Memory B cell (primary cell): ENCODE results near the gene RBM38.
A peak's percentile ranks its signal among the peaks of the same experiment; 100 is the strongest.
"Not testable (repeated sequence)": the region's sequence is repeated elsewhere in the genome, so short reads cannot be mapped to it uniquely, and the experiment has no call there.

Source experiments
- ATAC-seq: fragments of 150-1000 bp; cut with Tn5 transposase; 2 replicates; pipeline ENCODE4 v1.10.0; 2021; ENCODE audit warnings: low read depth, mild to moderate bottlenecking, moderate library complexity
- DNase-seq, 2 donors: peaks; one replicate each; pipeline ENCODE4 v3.0.0; 2022; ENCODE audit warnings: low spot score in 2 of 2
- H3K27ac Mint-ChIP-seq: one replicate; pipeline ENCODE4 v1.8.0; 2022; ENCODE audit warnings: mild to moderate bottlenecking, moderate library complexity, mixed read lengths
- H3K27me3 Mint-ChIP-seq: one replicate; pipeline ENCODE4 v1.8.0; 2022; ENCODE audit warnings: mixed read lengths
- H3K36me3 Mint-ChIP-seq: one replicate; pipeline ENCODE4 v1.8.0; 2022; ENCODE audit warnings: mild to moderate bottlenecking, mixed read lengths
- H3K4me1 Mint-ChIP-seq: one replicate; pipeline ENCODE4 v1.8.0; 2022; ENCODE audit warnings: mixed read lengths
- H3K4me3 Mint-ChIP-seq: one replicate; pipeline ENCODE4 v1.8.0; 2022; ENCODE audit warnings: mild to moderate bottlenecking, moderate library complexity, mixed read lengths
- H3K9me3 Mint-ChIP-seq: one replicate; pipeline ENCODE4 v1.8.0; 2022; ENCODE audit warnings: mixed read lengths

RBM38 gene

DNA sequence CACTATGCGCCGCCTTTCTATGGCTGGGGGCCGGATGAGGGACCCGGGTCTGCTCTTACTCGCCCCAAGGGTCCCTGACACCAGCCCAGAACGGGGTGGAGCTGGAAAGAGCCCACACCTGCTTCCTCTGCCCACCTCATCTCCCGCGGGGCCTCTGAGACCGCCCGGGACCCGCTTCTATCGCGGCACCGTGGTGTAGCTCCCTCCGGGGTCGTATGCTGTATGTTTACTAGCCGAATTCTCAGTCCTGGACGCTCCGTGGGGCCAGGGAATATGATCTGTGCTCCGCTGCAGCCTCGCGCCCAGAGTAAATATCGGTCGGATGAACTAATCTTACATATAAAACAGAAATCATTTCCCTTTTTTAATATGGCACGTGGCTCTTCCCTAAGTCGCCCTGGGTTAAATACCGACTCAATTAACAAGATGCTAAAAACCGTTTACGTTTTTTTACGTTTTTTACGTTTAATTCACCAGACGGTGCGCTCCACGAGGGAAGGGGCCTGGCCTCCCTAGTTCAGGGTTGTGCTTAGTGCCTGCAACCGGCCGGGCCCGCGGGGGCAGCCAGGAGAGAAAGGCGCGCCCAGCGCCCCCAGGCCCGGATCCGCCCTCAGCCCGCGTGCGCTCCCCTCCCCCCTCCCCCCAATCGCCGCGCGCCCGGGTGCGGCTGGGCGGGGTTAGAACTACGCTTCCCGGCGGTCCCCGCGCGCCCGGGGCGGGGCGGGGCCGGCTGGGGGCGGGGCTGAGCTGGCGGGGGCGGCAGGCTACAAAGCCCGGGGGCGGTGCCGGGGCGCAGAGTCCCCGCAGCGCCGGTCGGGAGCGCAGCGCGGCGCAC lies at the start of gene RBM38:
Gene RBM38, plus strand, starts transcription at position 793 of the 835 bp plus-strand sequence. CDS start 186 bp downstream, outside the sequence.
- peaks cover 24% of the 10 kb centered on the region for H3K36me3 Mint-ChIP-seq
- peak; percentile 60 for ATAC-seq
- peak; percentile 82 to 83 for DNase-seq
- no peaks in the 10 kb centered on the region for H3K9me3 Mint-ChIP-seq
- no peaks in the 10 kb centered on the region for H3K27me3 Mint-ChIP-seq
- peak within 1 kb of the TSS; percentile 92 for H3K4me3 Mint-ChIP-seq
- H3K4me1 Mint-ChIP-seq, result peaks cover 36% of the 10 kb centered on the region
- H3K27ac Mint-ChIP-seq, result peak within 1 kb of the TSS; percentile 99

DNA sequence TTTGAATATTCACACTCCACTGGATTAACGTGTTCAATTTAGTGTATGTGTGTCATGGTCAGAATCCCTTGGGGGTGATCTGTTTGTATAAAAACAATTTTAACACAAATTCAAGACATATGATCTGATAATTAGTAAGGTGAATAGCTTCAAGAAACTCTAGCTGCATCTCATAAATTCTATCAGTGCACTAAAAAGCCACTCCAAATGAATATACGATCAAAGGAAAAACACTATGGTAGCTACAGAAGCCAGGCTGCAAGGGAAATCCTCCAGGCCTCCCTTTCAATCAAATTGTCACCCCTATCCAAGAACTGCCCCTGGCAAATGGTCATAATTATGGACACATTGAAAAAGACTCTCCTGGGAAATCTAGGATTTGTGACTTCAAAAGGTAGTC lies 49.5 kb upstream of the RBM38 start:
- Mint-ChIP-seq H3K4me3 (no peak overlapping the region), H3K36me3 (no peaks in the 10 kb centered on the region), H3K9me3 (no peaks in the 10 kb centered on the region), H3K4me1 (no peaks in the 10 kb centered on the region), H3K27me3 (peaks cover 5% of the 10 kb centered on the region), H3K27ac (no peak overlapping the region)
- DNase-seq (no peak), ATAC-seq (no peak)

DNA sequence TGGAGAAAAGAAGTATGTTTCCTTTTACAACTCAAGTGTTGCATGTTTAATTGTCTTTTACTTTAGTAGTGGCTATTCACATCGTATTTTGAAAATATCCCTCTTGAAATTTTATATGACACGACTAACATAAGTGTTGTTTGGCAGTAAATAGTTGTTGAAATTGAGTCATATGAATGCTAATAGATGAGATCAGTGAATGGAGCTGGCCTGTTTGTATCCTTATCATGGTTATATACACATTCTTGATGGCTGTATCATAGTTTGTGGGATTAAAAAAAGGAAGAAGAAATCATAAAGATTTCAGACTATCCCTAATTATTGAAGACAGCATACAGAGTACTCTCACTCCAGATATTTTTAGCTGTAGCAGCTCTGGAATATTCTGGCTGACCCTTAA lies 48.4 kb upstream of the RBM38 start:
- no peak overlapping the region for H3K4me3 Mint-ChIP-seq
- no peaks in the 10 kb centered on the region for H3K4me1 Mint-ChIP-seq
- DNase-seq, result no peak
- peaks cover 8% of the 10 kb centered on the region for H3K27me3 Mint-ChIP-seq
- no peak overlapping the region for H3K27ac Mint-ChIP-seq
- H3K36me3 Mint-ChIP-seq, result no peaks in the 10 kb centered on the region
- H3K9me3 Mint-ChIP-seq, result no peaks in the 10 kb centered on the region
- no peak for ATAC-seq

DNA sequence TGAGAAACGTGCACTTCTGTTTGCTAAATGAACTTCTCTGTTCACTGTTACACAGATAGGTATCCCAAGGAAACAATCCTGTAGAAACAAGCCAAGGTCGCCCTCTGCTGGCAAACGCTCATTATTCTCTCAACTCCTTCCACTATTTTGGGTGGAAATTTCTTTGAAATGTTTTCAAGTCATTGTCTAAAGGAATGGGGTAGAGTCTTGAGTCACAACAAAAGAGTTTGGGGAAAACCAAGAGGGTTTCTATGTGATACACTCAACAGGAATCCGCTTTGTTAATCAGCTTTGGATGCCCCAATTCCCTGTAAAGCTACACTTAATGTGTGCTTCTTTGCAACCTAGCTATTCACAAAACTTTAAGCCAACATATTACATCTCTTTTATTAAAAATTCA lies 44.7 kb upstream of the RBM38 start:
- no peaks in the 10 kb centered on the region for H3K4me1 Mint-ChIP-seq
- H3K27me3 Mint-ChIP-seq, result peaks cover 6% of the 10 kb centered on the region
- no peak overlapping the region for H3K4me3 Mint-ChIP-seq
- H3K36me3 Mint-ChIP-seq, result no peaks in the 10 kb centered on the region
- H3K9me3 Mint-ChIP-seq, result no peaks in the 10 kb centered on the region
- DNase-seq (peak; percentile 37 to 49), ATAC-seq (peak; percentile 34)
- no peak overlapping the region for H3K27ac Mint-ChIP-seq

DNA sequence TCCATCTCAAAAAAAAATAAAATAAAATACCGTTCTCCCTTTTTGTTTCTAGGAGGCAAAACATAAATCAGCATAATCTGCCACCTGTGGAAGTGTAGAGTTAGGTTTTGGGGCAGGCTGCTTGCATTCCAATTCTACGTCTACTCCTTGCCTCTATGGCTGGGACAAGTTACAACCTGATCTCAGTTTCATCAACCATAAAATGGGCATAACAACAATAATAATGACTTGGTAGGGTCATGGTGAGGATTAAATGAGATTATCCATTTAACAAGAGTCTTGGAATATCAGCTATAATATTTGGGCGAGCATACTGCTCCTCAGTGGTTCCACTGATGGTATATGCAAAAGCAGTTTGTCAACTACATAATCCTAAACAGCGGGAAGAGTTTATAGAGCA lies 43.8 kb upstream of the RBM38 start:
- DNase-seq (no peak), ATAC-seq (no peak)
- H3K9me3 Mint-ChIP-seq, result no peaks in the 10 kb centered on the region
- H3K4me3 Mint-ChIP-seq, result no peak overlapping the region
- peaks cover 6% of the 10 kb centered on the region for H3K27me3 Mint-ChIP-seq
- H3K36me3 Mint-ChIP-seq, result peaks cover 1% of the 10 kb centered on the region
- H3K4me1 Mint-ChIP-seq, result peaks cover 8% of the 10 kb centered on the region
- no peak overlapping the region for H3K27ac Mint-ChIP-seq

DNA sequence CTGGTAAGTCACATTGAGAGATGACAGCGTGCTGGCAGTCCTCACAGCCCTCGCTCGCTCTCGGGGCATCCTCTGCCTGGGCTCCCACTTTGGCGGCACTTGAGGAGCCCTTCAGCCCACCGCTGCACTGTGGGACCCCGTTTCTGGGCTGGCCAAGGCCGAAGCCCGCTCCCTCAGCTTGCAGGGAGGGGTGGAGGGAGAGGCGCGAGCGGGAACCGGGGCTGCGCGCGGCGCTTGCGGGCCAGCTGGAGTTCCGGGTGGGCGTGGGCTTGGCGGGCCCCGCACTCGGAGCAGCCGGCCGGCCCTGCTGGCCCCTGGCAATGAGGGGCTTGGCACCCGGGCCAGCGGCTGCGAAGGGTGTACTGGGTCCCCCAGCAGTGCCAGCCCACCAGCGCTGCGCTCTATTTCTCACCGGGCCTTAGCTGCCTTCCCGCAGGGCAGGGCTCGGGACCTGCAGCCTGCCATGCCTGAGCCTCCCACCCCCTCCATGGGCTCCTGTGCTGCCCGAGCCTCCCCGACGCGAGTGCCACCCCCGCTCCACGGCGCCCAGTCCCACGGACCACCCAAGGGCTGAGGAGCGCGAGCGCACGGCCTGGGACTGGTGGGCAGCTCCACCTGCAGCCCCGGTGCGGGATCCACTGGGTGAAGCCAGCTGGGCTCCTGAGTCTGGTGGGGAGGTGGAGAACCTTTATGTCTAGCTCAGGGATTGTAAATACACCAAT lies 42.8 kb upstream of the RBM38 start:
- ATAC-seq, DNase-seq, H3K9me3 Mint-ChIP-seq, H3K27ac Mint-ChIP-seq, H3K27me3 Mint-ChIP-seq, H3K36me3 Mint-ChIP-seq, H3K4me3 Mint-ChIP-seq: not testable (repeated sequence)
- peaks cover 12% of the 10 kb centered on the region for H3K4me1 Mint-ChIP-seq

DNA sequence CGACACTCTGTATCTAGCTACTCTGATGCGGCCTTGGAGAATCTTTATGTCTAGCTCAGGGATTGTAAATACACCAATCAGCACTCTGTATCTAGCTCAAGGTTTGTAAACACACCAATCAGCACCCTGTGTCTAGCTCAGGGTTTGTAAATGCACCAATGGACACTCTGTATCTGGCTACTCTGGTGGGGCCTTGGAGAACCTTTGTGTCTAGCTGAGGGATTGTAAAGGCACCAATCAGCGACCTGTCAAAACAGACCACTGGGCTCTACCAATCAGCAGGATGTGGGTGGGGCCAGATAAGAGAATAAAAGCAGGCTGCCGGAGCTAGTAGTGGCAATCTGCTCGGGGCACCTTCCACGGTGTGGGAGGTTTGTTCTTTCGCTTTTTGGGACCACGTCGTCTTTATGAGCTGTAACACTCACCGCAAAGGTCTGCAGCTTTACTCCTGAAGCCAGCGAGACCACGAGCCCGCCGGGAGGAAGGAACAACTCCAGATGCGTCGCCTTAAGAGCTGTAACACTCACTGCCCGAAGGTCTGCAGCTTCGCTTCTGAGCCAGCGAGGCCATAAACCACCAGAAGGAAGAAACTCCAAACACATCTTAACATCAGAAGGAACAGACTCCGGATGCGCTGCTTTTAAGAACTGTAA lies 42.1 kb upstream of the RBM38 start:
- not testable (repeated sequence) for H3K36me3 Mint-ChIP-seq, DNase-seq, ATAC-seq, H3K27ac Mint-ChIP-seq, H3K9me3 Mint-ChIP-seq, H3K4me3 Mint-ChIP-seq, H3K27me3 Mint-ChIP-seq
- H3K4me1 Mint-ChIP-seq, result peaks cover 12% of the 10 kb centered on the region

DNA sequence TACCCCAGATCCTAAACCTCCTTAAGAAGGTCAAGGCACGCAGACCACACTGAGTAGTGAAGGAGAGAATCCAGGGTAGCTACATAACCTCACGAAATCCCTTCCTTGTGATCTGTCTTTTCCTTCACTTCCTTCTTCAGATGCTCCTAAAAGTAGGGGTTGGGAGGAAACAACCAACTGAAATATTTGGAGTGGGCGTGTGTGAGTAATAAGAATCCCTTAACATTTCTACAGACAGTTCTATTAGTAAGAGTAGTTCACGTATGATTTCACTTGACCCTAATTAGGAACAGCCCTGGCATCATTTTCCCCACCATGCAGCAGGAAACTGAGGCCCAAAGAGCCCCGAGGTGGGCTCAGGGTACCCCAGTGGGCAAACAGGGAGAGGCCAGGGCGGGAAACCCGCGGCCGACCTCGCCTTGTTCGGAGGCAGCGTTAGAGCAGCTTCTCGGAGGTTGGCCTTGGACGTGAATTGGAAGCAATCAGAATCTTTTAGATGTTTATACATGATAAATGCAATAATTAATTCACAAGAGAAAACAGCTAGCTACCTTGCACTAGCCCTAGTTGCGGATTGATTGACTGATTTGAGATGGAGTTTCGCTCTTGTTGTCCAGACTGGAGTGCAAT lies 41.0 kb upstream of the RBM38 start:
- H3K4me3 Mint-ChIP-seq, result peak overlapping the region; percentile 56
- ATAC-seq (no peak), DNase-seq (no peak)
- H3K9me3 Mint-ChIP-seq, result no peaks in the 10 kb centered on the region
- H3K4me1 Mint-ChIP-seq, result peaks cover 12% of the 10 kb centered on the region
- peak overlapping the region; percentile 11 for H3K27ac Mint-ChIP-seq
- peaks cover 4% of the 10 kb centered on the region for H3K36me3 Mint-ChIP-seq
- H3K27me3 Mint-ChIP-seq, result peaks cover 6% of the 10 kb centered on the region

DNA sequence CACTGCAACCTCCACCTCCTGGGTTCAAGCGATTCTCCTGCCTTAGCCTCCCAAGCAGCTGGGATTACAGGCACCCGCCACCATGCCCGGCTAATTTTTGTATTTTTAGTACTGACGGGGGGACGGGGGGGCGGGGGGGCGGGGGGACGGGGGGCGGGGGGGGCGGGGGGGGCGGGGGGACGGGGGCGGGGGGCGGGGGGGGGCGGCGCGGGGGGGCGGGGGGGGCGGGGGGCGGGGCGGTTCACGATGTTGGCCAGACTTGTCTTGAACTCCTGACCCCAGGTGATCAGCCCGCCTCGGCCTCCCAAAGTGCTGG lies 40.5 kb upstream of the RBM38 start:
- not testable (repeated sequence) for ATAC-seq, H3K36me3 Mint-ChIP-seq, H3K27me3 Mint-ChIP-seq, H3K9me3 Mint-ChIP-seq, DNase-seq
- peak overlapping the region; percentile 89 for H3K4me3 Mint-ChIP-seq
- H3K27ac Mint-ChIP-seq, result peak overlapping the region; percentile 86
- H3K4me1 Mint-ChIP-seq, result peaks cover 12% of the 10 kb centered on the region

DNA sequence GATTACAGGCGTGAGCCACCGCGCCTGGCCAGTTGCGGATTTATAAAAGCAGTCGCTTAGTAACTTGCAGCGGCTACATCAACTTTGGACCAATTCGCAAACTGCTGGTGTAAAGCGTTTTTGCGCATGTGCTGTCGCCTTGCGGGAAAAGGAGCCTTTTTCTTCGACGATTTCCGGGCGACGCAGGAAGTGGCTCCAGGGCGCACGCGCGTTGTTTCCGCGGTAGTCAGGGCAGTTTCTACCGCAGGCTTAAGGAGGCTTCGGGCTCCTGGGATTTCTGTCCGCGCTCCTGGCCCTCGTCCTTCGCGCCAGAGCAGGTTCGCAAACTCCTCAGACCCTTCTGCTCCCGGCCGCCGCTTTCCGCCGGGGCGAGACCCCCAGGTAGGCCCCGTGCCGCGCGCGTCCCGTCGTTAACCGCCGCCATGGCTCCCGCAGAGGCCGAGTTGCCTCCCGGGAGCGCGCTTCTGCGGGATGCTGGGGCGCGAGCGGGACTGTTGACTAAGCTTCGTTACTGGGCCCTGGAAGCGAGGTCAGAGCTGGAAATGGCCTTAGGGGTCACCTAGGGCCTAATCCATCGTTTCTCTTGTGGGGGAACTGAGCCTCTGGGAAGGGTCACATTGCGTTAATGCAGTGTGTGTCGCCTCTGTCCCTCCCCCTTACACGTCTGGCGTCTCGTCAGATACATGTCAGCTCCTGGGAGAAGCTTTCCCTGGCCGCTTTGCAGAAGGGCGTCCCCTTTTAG lies 40.0 kb upstream of the RBM38 start, which contains the start of gene RAE1:
Gene RAE1, plus strand, starts transcription at position 214 of the 742 bp plus-strand sequence. CDS start 2,784 bp downstream, outside the sequence.
- peaks cover 6% of the 10 kb centered on the region for H3K27me3 Mint-ChIP-seq
- peak within 1 kb of the TSS; percentile 89 for H3K4me3 Mint-ChIP-seq
- H3K4me1 Mint-ChIP-seq, result peaks cover 12% of the 10 kb centered on the region
- peak; percentile 71 to 78 for DNase-seq
- no peaks in the 10 kb centered on the region for H3K9me3 Mint-ChIP-seq
- peak; percentile 91 for ATAC-seq
- H3K36me3 Mint-ChIP-seq, result peaks cover 9% of the 10 kb centered on the region
- peak within 1 kb of the TSS; percentile 86 for H3K27ac Mint-ChIP-seq

DNA sequence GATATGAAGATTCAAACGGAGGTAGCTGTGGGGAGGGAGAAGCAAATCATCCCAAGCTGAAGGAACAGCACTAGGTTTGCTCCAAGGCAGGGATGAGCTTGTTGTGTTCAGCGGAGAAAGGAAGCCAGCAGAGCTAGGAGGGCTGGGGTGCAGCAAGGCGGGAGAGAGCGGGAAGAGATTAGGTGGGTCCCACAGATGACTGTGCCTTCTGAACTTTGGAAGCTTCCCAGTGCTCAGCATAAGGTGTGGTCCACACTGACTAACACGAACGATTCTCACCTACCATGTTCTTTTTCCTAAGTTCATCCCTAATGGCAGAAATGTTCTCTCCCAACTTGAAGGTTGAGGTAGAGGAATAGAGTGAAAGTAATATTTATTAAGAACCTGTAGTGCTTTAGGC lies 38.9 kb upstream of the RBM38 start:
- H3K27me3 Mint-ChIP-seq, result peaks cover 6% of the 10 kb centered on the region
- no peak for ATAC-seq
- H3K4me1 Mint-ChIP-seq, result peaks cover 12% of the 10 kb centered on the region
- no peak for DNase-seq
- peaks cover 12% of the 10 kb centered on the region for H3K36me3 Mint-ChIP-seq
- no peak overlapping the region for H3K27ac Mint-ChIP-seq
- no peaks in the 10 kb centered on the region for H3K9me3 Mint-ChIP-seq
- H3K4me3 Mint-ChIP-seq, result peak overlapping the region; percentile 89

DNA sequence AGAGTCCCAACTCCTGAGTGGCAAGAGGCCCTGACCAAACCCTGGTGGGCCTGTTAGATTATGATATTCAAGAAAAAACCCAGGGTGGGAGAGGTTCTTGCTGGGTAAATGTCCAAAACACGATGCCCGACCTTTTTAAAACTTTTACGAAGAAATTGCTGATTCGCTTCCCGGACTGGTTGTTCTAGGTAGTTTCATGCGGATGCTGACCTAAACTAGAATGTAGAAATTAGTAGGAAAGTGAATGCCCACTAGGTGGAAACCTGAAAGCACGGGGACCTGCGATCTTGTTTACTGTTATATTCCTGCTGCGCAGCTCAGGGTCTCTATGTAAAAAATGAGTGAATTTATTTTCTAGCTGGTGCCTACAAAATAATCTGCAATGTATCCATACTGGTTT lies 37.8 kb upstream of the RBM38 start:
- peaks cover 12% of the 10 kb centered on the region for H3K36me3 Mint-ChIP-seq
- no peak for DNase-seq
- peaks cover 12% of the 10 kb centered on the region for H3K4me1 Mint-ChIP-seq
- no peaks in the 10 kb centered on the region for H3K9me3 Mint-ChIP-seq
- no peak for ATAC-seq
- no peak overlapping the region for H3K27ac Mint-ChIP-seq
- H3K4me3 Mint-ChIP-seq, result no peak overlapping the region
- H3K27me3 Mint-ChIP-seq, result no peaks in the 10 kb centered on the region

DNA sequence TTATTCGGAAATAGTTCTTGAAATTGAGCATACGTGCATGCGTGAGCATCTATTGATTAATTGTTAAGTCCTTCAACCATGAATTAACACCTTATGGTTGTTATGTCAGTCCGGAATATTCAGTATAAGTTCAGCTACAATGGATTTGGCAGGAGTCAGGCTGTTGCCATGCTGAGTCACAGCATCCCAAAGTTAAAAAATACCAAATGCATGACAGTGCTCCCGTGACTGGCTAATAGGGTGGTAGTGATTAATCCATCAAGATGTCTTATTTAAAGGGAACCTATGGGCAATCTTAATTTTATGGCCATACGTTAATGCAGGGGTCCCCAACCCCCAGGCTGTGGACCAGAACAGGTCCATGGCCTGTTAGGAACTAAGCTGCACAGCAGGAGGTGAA lies 29.7 kb upstream of the RBM38 start:
- Mint-ChIP-seq H3K4me3 (no peak overlapping the region), H3K27me3 (no peaks in the 10 kb centered on the region), H3K4me1 (no peaks in the 10 kb centered on the region), H3K9me3 (no peaks in the 10 kb centered on the region), H3K27ac (no peak overlapping the region), H3K36me3 (peaks cover 24% of the 10 kb centered on the region)
- DNase-seq, result no peak
- no peak for ATAC-seq
